ENCODE results near the gene MED15.
"Not testable (repeated sequence)": the region's sequence is repeated elsewhere in the genome, so short reads cannot be mapped to it uniquely, and the experiment has no call there.

Gene MED15

GRCh38 chr22:20471126-20471833 lies 36.1 kb upstream of the MED15 start:
- peaks cover 24% of the 10 kb centered on the region for H3K4me1 Mint-ChIP-seq
- peaks cover 26% of the 10 kb centered on the region for H3K36me3 Mint-ChIP-seq (ENCODE audit: low read depth)
- H3K27me3 Mint-ChIP-seq (ENCODE audit: low read depth): no peaks in the 10 kb centered on the region
- TF ChIP-seq CTCF (IDR thresholded peaks at IDR 0.05; ENCODE audit: unreplicated experiment in 3 of 3): no peak
- H3K4me3 Mint-ChIP-seq: no peak overlapping the region
- H3K9me3 Mint-ChIP-seq: no peaks in the 10 kb centered on the region
- no peak overlapping the region for H3K27ac Mint-ChIP-seq

- H3K36me3 Mint-ChIP-seq (ENCODE audit: low read depth): peaks cover 32% of the 10 kb centered on the region
- no peaks in the 10 kb centered on the region for H3K27me3 Mint-ChIP-seq (ENCODE audit: low read depth)
- H3K27ac Mint-ChIP-seq: peak overlapping the region in 1 of 3 experiments; percentile 74
- H3K4me1 Mint-ChIP-seq: peaks cover 15% of the 10 kb centered on the region
- TF ChIP-seq CTCF (IDR thresholded peaks at IDR 0.05; ENCODE audit: unreplicated experiment in 3 of 3): no peak
- H3K9me3 Mint-ChIP-seq: no peaks in the 10 kb centered on the region
- no peak overlapping the region for H3K4me3 Mint-ChIP-seq
Observed at GRCh38 chr22:20472629-20473442, 34.6 kb upstream of the MED15 start.

- Mint-ChIP-seq H3K4me3 (no peak overlapping the region), H3K4me1 (no peaks in the 10 kb centered on the region), H3K36me3 (ENCODE audit: low read depth) (peaks cover 32% of the 10 kb centered on the region), H3K9me3 (peaks cover 7% of the 10 kb centered on the region), H3K27ac (no peak overlapping the region), H3K27me3 (ENCODE audit: low read depth) (no peaks in the 10 kb centered on the region)
- no peak for TF ChIP-seq CTCF (IDR thresholded peaks at IDR 0.05; ENCODE audit: unreplicated experiment in 3 of 3)
Observed at GRCh38 chr22:20475115-20475436, 32.3 kb upstream of the MED15 start.

- not testable (repeated sequence) for H3K27me3 Mint-ChIP-seq (ENCODE audit: low read depth); H3K4me3 Mint-ChIP-seq; H3K4me1 Mint-ChIP-seq; H3K9me3 Mint-ChIP-seq; H3K27ac Mint-ChIP-seq
- peaks cover 34% of the 10 kb centered on the region for H3K36me3 Mint-ChIP-seq (ENCODE audit: low read depth)
Observed at GRCh38 chr22:20475569-20475968, 31.8 kb upstream of the MED15 start.

- H3K36me3 Mint-ChIP-seq (ENCODE audit: low read depth): peaks cover 25% of the 10 kb centered on the region
- not testable (repeated sequence) for H3K4me1 Mint-ChIP-seq; H3K4me3 Mint-ChIP-seq; H3K27ac Mint-ChIP-seq; H3K9me3 Mint-ChIP-seq; H3K27me3 Mint-ChIP-seq (ENCODE audit: low read depth)
Observed at GRCh38 chr22:20478059-20478458, 29.4 kb upstream of the MED15 start.

- H3K27me3 Mint-ChIP-seq (ENCODE audit: low read depth): no peaks in the 10 kb centered on the region
- no peaks in the 10 kb centered on the region for H3K4me1 Mint-ChIP-seq
- H3K27ac Mint-ChIP-seq: no peak overlapping the region
- H3K4me3 Mint-ChIP-seq: no peak overlapping the region
- no peak for TF ChIP-seq CTCF (IDR thresholded peaks at IDR 0.05; ENCODE audit: unreplicated experiment in 3 of 3)
- peaks cover 33% of the 10 kb centered on the region for H3K36me3 Mint-ChIP-seq (ENCODE audit: low read depth)
- H3K9me3 Mint-ChIP-seq: peaks cover 8% of the 10 kb centered on the region
Observed at GRCh38 chr22:20479612-20480196, 27.7 kb upstream of the MED15 start.

GRCh38 chr22:20483143-20483506 lies 24.3 kb upstream of the MED15 start:
- H3K36me3 Mint-ChIP-seq (ENCODE audit: low read depth): peaks cover 44% of the 10 kb centered on the region
- H3K27me3 Mint-ChIP-seq (ENCODE audit: low read depth); H3K4me1 Mint-ChIP-seq: not testable (repeated sequence)

More at GRCh38 chr22:20483143-20483506, 24.3 kb upstream of the MED15 start:
- not testable (repeated sequence) for H3K27ac Mint-ChIP-seq, H3K9me3 Mint-ChIP-seq, H3K4me3 Mint-ChIP-seq
